GM21390 (cell line): Measurements from ENCODE around the gene NPL.

Experiments
- ATAC-seq: cut with Tn5 transposase; IDR thresholded peaks from one replicate; pipeline ENCODE4 v1.9.1; 2021; ENCODE audit not compliant: unreplicated experiment

The NPL gene

GRCh38 chr1:182811975-182812722, 22.6 kb downstream of the NPL start:
- ATAC-seq, result no peak

DNA sequence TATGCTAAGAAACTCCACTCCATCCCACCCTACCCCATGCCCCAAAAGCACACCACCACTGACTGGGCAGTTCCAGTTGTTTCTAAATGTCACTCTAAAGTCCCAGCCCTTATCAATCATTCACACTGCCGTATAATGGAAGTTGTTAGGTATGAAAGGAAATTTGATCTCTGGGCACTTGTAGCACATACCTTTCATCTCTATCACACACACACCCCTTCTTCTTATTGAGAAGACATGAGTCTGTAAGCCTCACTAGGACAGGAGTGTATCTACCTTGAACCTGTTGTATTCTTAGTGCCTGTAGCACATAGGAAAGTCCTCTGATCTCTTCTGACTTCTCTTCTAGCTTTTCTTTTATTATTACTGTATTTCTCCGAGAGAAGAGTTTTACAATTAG, 27.3 kb downstream of the NPL start:
- ATAC-seq, result no peak

GRCh38 chr1:182817802-182818201, 28.2 kb downstream of the NPL start:
- no peak for ATAC-seq

DNA sequence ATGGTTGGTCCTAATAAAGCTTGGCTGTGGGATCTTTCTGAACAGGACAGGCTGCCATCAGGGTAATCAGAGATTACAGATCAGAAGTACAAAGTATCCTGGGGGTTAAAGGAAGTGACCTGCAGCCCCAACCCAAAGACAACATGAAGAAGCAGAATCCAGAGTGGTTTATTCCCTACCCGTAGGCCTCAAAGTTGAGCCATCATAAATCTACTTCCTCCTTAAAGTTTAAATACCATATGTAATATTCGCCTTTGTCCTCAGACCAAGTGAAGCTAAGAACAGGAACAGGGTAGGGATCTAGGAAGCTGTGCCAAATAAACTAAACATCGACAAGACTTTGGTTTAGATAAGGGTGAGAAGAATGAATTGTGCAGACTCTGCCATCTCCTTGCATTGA, 33.6 kb downstream of the NPL start:
- ATAC-seq, result no peak

DNA sequence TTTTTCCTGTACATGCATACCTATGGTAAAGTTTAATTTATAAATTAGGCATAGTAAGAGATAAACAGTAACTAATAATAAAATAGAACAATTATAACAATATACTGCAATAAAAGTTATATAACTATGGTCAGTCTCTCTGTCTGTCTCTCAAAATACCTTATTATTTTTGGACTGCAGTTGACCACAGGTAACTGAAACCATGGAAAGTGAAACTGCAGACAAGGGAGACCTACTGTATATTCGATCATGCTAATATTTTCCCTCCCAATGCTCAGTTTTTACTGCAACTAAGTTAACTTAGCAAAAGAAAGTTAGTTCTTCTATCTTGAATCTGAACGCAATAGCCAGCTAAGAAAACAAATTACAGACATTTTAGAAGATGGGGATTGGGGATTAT, 37.3 kb downstream of the NPL start:
- ATAC-seq, result no peak

GRCh38 chr1:182829285-182829932, 39.8 kb downstream of the NPL start:
- no peak for ATAC-seq

DNA sequence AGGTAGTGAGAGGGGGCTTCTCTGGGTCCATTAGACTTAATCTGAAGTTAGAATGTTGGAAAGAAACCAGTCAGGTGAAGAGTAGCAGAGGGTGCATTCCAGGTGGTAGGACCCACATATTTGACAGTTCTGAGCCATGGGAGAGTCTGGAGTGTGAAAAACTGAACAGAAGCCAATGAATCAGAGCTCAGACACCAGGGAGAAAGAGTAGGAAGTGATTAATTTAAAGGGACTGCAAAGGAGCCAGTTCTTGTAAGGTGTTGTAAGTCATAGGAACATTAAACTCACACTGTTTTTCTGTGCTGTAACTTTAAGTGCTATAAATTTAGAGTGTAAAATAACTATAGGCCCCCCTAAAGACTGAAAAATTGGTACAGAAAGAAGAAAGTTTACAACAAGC, 43.7 kb downstream of the NPL start:
- no peak for ATAC-seq

GRCh38 chr1:182834326-182834725, 44.8 kb downstream of the NPL start:
- no peak for ATAC-seq

GRCh38 chr1:182835806-182836205, 46.2 kb downstream of the NPL start:
- no peak for ATAC-seq

DNA sequence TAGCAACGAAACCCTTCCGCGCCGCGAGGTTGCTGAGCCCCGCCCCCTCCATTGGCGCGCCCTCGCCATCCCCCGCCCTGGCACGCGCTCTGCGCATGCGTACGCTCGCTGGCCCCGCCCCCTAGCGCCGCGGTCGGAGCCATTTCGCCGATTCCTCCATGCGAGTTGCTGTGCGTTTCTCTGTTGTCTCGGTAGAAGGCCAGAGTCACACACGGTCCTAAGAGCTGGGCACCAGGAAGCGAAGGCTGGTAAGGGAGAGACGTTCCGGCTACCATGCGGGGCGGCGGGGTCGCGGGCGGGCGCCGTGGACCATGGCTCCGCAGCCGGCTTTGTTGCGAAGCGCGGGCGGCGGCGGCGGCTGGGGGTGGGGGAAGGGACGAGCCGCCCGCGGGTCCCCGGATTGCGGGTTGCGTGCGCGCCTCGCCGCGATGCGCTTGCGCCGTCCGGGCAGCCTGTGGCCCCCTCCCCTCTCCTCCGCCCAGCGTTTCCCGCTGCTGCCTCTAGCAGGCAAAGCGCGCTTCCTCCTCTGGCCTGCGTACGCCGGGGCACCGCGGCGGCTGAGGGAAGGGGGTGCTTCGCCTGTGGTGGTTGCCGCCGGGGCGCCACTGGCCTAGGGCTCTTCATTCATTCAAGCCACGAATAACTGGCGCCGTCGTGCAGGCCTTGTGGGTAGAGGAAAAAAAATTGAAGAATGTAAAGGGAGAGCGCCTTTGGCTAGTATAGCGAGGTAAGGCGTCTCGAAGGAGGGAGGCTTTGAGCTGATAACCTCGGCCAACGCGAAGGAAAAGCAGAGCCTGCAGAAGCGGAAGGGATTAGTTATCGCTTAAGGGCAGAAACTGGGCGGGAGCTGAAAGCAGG, 49.9 kb downstream of the NPL start, which contains the start of gene DHX9:
DHX9 (plus strand) TSS at position 139 of the 858 bp plus-strand sequence. CDS start 3,220 bp downstream, outside the sequence.
- peak; percentile 73 for ATAC-seq

DNA sequence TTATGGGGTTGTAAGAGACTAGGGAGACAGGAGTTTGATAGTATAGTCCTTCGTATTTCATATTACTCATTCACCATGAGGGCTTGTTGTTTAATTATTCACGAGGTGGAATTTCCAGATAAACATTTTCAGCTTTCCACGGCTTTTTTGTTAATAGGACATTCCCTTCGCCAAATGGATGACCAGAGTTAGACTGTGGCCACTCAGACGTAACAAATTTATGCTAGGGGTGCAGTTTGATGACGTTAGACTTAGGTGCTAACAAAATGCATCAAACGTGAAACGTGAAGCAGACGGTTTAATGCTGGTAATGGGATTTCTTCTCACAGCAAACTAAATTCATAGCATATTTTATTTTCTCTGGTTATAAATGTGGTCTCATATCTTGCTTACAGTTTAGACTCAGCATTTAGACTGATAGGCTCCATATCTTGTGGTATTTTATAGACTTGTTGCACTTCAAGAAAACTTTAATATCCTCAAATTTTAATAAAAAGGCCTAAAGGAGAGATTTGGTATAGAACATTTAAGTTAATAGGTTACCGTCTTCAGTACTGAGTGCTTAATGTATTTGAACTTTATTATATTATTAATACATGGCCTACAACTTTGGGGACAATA, 51.9 kb downstream of the NPL start:
- no peak for ATAC-seq

GRCh38 chr1:182842265-182842664, 52.7 kb downstream of the NPL start:
- no peak for ATAC-seq

DNA sequence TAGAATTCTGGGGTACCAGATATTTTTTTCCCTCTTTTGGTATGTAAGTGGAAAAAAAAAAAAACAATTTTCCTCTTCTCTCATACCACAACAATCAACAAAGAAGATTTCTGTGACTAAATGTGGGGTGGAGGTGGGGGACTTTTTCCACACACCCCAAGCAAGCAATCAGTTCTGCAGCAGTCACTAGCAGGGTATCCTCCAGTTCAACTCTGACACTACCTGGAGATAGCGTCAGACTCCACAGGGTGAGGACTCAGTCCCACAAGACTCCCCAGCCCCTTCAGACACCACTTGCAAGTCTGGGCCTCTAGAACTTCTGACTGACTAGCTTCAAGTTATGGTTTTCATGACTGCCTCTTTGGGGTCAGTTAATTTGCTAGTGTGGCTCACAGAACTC, 55.8 kb downstream of the NPL start:
- ATAC-seq, result no peak

GRCh38 chr1:182845894-182846293, 56.3 kb downstream of the NPL start:
- no peak for ATAC-seq

- ATAC-seq, result no peak
Measured at GRCh38 chr1:182847105-182847504, 57.5 kb downstream of the NPL start.

DNA sequence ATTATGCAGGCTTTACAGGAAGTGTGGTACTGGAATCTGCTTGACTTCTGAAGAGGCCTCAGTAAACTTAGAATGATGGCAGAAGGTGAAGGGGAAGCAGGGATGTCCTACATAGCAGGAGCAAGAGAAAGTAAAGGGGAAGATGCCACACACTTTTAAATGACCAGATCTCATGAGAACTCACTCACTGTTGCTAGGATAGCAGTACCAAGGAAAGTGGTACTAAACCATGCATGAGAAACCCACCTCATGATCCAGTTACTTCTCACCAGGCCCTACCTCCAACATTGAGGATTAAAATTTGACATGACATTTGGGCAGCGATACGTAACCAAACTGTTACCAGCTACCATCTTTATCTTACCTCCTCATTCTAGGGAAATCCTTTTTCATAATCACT, 59.2 kb downstream of the NPL start:
- no peak for ATAC-seq

DNA sequence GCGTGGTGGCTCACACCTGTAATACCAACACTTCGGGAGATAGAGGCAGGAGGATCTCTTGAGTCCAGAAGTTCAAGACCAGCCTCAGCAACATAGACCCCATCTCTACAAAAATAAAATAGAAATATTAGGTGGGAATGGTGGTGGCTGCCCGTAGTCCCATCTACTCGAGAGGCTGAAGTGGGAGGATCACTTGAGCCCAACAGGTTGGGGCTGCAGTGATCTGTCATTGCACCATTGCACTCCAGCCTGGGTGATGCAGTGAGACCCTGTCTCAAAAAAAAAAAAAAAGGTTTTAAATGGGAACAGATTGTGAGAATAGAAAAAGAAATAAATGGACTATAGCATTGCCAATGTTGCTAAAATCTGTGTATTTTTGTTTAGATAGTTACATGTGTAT, 60.7 kb downstream of the NPL start:
- ATAC-seq, result no peak

DNA sequence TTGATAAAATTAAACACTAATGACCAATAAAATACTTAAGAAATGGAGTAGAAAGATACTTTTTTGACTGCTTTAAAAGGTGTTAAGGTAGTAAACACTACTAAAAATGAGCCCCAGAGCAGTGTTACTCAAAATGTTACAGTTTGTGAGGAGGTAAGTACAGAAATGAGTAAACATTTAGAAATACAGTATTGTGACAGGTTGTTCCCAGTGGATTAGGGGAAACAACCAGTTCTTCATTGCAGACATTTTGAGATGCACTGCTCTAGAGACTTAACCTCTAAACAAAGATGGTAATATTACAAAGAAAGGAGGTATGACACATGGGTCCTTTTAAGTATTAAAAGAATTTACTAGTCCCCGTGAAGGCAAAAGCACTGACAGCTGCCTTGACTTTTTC, 62.3 kb downstream of the NPL start:
- ATAC-seq, result no peak

DNA sequence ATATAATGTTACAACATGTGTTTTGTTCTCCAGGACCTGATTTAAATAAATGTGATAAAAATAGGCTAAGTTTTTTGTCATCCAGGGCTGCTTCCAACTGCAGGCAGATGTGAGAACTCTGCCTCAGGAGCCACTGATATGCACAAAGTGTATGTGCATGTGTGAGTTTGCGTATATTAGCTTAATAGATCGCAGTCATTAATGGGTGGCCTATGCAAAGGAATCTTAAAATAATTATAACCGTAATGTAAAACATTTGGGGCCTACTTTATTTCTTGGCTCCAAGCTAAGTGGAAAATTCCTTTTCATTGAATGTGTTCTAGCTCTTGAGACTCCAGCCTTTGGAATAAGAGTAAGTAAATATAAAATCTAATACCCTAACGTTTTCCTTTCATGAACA, 66.3 kb downstream of the NPL start:
- ATAC-seq, result no peak

GRCh38 chr1:182857212-182857611, 67.6 kb downstream of the NPL start:
- ATAC-seq, result no peak

DNA sequence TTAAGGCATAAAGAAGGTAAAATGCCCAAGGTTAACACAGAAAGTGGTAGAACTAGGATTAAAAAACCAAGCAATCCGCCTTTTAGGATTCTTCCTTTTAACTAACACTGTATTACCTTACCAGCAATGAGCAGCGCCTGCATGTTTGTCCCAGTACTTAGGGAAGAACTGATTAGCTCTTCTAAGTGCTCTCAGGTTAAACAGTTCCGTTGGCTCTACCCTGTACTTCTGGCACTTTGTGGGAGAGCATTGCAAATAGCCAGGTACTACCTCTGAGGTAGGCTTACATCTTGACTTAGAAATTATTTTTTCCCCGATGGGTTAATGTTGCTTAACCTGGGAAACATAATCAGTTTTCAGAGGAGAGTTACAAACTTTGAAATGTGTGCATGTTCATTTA, 71.1 kb downstream of the NPL start:
- no peak for ATAC-seq
